ENCODE measurements around the gene FASN.
"Not testable (repeated sequence)": the region's sequence is repeated elsewhere in the genome, so short reads cannot be mapped to it uniquely, and the experiment has no call there.

FASN gene

DNA sequence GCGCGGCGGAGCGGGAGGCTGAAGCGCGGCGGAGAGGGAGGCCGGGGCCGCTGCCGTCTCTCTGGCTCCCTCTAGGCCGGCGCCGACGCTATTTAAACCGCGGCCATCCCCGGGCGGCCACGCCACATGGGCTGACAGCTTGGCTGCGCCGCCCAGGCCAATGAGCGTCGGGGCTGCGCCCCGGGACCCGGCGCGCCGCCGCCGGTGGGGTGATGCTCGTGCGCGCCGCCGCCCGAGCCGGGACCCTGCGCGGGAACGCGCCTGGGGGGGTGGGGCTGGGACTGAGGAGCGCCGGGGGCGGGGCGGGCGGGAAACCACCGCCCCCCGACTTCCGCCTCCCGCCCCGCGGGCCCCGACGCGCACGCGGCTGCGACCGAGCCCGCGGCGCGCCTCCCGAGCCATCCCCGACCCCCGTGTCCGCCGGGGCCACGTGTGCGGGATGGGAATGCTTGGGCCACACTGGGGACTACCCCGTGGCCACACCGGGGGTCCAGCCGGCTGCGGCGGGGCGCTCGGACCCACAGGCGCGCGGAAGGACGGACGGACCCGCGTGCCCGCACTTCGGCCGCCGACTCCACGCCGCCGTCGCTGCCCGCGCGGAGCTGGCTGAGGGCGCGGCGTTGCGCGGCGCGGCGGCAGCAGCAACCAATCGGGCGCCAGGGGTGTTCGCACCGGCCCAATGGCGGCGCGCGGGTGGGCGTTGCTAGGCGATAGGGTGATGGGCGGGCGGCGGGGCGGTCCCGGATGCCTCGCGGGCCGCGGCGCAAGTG, at the start of gene FASN:
TSS of gene FASN (minus strand) at position 68 of the 770 bp plus-strand sequence. CDS start 1,791 bp downstream, outside the sequence.
- peak; percentile 96 for DNase-seq (ENCODE audit: low read depth, low spot score)

DNA sequence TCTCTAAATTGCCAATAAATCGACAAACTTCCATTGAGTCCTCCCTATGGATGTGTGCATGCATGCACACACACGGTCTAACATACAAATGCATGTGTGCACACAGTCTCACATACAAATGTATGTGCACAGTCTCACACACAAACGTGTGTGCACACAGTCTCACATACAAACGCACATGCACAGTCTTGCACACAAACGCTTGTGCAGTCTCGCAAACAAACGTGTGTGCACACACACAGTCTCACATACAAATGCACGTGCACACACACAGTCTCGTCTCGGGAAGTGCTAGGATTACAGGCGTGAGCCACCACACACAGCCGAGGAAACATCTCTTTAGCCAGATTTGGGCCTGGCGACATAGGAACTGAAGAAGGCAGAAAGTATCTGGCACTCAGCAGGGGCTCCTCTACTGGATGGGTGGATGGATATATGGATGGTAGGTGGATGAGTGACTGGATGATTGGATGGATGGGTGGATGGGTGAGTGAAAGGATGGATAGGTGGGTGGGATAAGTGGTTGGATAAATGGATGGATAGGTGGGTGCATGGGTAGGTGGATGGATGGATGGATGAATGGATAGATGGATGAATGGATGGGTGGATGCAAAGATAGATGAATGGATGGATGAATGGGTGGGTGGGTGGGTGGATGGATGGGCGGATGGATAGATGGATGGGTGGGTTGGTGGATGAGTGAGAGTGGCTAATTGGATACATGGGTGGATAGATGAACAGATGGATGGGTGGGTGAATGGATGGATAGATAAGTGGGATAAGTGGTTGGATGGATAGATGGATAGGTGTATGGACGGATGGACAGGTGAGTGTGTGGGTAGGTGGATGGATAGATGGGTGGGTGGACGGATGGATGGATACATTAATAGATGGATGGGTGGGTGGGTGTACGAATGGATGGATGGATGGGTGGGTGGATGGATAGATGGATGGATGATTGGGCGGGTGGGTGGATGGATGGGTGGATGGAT, 48.9 kb upstream of the FASN start:
- DNase-seq (ENCODE audit: low read depth, low spot score), result no peak

DNA sequence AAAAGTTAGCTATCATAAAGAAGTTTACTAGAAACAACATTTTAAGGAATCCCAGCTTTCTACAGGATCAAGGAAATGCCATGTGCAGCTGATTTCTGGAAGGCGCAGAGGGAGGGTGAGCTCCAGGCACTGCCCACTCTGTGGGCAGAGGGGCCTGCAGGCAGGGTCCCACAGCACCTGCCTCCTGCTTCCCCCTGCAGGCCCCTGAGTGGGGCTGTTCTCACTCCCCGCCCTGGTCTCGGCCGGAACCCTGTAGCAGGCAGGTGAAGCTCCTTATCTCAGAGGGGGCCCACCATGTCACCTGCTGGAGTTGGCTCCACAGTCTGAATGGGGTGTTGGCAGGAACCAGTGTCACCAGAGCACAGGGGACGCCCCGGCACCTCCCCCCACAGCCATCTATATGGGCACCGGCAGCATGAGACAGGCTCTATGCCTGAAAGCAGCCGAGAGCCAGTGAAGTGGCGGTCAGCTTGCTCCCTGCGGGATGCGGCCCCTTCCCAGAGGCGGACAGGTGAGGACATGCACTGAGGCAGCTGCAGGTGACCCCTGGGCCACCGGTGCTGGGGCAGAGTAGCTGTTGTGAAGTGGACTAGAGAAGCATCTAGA, 47.6 kb upstream of the FASN start:
- DNase-seq (ENCODE audit: low read depth, low spot score), result no peak

DNA sequence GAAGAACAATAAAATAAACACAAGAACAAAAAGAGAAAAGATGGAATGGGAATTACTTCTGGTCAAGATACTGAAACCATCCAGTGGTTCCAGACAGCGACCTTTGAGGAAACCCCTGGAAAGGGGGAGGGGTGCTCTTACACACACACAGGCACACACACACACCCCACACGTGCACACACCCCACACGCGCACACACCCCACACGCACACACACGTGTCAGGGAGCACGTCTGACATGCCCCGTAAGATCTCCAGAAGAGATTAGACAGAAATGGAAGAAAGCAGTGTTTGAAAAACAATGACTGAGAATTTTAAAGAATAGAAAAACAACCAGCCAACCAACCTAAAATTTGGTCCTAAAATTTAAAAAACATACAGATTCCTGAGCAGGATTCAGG, 45.3 kb upstream of the FASN start:
- no peak for DNase-seq (ENCODE audit: low read depth, low spot score)

DNA sequence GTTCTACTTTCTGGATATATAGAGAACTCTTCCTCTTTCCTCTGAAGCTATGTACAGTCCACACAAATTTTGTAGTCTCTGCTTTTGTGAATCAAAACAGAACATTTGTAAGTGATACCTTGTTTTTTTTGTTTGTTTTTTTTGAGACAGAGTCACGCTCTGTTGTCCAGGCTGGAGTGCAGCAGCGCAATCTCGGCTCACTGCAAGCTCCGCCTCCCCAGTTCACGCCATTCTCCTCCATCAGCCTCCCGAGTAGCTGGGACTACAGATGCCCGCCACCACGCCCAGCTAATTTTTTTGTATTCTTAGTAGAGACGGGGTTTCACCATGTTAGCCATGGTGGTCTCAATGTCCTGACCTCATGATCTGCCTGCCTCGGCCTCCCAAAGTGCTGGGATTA, 41.9 kb upstream of the FASN start:
- not testable (repeated sequence) for DNase-seq (ENCODE audit: low read depth, low spot score)

DNA sequence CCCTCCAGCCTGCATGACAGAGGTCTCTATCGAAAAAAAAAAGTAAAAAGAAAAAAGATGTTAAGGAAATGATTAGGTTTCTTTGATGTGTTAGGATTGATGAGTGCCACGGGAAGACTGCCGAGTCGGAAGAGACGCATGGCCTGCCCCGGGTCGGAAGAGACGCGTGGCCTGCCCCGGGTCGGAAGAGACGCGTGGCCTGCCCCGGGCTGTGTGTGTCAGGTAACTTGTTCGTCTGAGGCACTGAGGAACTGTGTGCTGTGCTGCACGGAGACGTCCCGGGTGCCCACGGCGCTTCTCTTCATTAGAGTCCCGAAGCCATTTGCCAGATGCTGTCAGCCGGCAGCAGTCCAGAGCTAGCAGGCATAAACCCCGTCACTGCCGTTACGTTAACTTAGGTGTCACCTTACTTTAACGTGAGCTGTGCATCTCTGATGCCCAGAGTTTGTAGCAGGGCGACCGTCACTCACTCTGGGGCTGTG, 40.5 kb upstream of the FASN start:
- no peak for DNase-seq (ENCODE audit: low read depth, low spot score)

DNA sequence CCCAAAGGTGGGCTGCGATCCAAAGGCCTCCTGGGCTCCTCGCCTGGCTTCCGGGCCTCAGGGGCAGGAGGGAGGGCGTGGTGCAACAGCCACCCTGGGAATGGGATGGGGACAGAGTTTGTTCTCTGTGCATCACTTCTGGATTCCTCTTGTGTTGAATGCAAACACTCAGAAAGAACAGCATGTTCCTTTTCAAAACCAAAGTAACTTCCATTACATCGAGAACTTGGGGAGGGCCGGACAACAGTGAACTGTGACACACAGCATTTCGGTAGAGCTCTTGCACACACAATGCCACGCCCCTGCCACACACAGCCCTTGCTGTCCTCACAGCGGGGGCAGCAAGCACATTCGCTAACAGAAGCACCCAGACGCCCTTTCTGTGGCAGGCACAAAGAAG, 36.1 kb upstream of the FASN start:
- no peak for DNase-seq (ENCODE audit: low read depth, low spot score)

DNA sequence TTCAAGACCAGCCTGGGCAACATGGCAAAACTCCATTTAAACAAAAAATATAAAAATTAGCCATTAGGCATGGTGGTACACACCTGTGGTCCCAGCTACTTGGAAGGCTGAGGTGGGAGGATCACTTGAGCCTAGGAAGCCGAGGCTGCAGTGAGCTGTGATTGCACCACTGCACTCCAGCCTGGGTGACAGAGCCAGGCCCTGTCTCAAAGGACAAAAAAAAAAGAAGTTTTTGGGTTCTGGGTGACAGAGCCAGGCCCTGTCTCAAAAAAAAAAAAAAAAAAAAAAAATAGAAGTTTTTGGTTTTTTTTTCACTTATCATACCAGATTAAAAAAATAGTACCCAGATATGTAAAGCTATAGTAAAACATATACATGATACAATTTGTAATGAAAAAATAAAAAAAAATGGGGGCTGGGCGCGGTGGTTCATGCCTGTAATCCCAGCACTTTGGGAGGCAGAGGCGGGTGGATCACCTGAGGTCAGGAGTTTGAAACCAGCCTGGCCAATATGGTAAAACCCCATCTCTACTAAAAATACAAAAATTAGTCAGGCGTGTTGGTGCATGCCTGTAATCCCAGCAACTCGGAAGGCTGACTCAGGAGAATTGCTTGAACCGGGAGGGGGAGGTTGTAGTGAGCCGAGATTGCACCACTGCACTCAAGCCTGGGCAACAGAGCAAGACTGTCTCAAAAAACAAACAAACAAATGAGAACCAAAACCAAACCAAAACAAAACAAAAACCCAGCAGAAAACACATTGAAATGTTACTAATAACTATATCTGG, 35.3 kb upstream of the FASN start:
- not testable (repeated sequence) for DNase-seq (ENCODE audit: low read depth, low spot score)

DNA sequence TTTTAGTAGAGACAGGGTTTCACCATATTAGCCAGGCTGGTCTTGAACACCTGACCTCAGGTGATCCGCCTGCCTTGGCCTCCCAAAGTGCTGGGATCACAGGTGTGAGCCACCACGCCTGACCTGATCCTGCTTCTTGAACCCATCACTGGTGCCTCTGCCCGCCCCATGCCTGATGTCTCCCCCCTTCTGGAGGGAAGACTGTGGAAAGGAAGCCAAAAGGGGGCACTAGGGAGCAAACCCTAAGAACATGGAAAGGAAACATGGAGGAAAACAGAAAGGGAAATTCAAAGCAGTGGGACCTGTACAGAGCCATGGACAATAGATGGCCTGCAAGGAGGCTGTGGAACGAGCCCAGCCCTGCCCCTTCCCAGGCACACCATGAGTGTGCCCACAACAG, 31.1 kb upstream of the FASN start:
- no peak for DNase-seq (ENCODE audit: low read depth, low spot score)

DNA sequence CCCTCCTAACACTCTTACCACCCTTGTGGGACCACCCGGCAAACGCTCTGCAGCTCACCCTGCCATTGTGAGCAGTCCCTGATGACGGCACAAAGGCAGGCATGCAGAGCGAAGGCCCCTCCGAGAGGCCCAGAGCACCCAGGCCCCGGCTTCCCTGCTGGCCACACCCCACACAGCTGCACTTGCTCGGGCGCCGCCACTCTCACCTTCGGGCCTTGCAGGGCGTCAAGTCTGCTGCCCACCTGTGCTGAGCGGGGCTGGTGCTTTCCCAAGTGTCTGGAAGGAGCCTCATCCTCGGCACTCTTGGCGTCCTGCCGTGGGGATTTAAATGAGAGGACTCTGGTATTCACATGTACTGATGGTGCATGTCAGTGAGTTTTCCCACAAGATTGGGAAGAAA, 30.3 kb upstream of the FASN start:
- no peak for DNase-seq (ENCODE audit: low read depth, low spot score)

DNA sequence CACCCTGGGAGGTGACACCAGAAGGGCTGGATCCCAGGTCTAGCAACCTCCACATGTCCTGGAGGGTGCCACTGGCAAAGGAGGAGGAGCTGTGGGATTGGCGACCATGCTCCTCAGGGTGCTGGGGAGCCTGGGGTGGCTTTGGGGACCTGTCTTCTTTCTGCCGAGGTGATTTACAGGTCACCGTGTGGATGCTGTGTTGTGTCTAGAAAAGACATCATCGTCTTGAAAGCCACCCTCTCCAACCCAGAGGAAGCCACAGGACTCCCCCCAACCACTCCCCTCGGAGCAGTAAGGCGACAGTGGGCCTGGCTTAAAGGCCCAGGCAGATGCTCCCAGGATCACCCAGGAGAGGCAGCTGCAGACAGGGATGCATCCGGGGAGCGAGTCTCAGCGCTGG, 29.7 kb upstream of the FASN start:
- DNase-seq (ENCODE audit: low read depth, low spot score), result no peak

DNA sequence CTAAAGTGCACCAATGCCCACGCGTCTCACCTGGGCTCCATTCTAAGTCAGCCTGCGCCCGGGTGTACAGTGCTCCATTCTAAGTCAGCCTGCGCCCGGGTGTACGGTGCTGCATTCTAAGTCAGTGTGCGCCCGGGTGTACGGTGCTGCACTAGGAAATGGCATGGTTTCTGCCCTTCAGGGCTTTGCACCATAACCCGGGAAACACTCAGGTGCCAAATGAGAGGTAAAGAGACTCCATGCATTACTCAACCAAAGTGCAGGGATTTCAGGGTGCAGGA, 29.2 kb upstream of the FASN start:
- DNase-seq (ENCODE audit: low read depth, low spot score), result no peak

DNA sequence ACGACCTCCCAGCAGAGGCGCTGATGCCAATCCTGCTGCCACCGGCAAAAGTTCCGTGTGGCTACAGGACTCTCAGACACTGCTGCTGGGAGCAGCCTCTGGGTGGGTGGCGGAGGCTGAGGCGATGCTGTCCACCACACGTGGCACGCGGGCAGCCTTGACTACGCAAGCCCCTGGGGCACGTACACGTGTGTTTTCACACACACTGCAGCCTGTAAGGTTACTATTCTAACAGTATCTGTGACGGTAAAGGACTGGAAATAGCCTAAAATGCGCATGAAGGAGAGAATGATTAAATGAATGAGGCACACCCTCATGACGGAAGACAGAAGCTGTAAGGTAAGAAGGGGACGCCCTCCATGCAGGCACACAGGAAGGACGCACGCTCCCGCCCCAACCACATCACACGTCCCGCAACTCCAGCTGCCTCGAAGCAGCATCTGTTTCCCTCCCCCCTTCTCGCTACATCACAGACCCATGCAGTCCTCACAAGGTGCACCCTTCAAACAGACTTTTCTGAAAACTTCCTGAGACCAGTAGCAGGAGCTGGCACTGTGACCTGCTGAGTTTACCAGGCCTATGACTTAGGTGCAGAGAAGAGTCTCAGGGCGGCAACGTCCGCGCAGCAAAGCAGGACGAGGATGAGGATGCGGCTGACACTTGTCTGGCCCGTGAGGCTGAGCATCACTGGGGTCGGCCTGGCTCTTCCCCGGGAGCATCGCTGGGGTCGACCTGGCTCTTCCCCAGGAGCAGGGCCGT, 28.7 kb upstream of the FASN start:
- no peak for DNase-seq (ENCODE audit: low read depth, low spot score)

DNA sequence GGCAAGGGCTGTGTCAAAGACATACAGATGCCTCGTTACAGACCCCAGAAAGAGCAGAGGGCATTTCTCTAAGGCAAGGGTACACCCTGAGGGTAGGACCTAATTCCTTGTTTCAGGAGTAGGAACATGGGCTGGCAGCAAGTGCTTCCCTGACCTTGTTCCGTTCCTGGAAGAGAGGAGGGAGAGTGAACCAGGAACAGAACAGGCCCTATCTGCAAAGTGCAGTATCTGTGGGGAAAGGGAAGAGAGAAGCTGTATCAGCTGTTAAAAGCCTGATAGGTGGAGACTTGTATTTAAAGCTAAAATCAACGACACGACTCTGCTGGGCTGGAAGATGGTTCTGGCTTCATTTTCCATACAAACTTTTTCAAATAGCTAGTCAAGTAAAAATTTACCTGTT, 26.1 kb upstream of the FASN start:
- DNase-seq (ENCODE audit: low read depth, low spot score), result no peak

DNA sequence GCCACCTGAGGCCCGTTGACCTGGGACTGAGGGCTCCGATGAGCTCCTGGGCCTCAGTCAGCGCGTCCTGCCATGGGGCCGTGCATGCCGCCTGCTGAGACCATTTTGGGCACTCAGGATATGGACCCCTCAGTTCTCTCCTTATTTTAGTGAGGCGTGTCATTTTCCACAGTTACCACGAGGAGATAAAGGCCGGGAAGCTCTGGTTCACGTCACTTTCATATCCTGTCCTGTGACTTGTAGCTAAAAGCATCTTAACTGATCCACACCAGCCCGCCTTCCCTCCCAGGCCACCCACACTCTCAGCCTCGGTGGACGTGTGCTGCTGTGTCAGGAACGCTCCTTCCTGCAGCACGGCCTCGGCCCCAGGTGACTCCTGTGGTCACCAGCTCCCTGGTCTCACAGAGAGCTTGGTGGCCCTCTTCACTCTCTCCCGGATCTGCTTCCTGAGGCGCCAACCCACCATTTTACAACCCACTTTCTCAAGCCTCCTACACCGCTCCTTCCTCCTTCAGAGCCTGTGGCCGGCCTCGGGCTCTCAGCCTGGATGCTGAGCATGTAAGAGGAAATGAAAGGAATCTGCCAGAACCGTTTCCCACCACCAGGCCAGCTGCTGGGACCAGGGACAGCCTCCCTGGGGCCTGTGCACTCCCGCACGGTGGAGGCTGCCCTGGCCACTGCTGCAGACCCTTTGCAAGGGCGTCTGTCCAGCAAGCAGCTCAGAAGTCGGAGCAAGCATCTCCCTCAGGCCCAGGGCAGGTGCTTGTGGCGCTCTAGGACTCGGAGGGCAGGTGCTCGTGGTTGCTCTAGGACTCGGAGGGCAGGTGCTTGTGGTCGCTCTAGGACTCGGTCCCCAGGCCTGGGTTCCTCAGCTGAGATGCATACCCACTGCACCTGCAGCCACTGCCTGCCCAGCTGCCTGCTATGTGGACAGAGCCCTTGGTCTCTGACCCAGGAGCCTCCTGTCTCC, 23.9 kb upstream of the FASN start:
- DNase-seq (ENCODE audit: low read depth, low spot score), result peak; percentile 63

DNA sequence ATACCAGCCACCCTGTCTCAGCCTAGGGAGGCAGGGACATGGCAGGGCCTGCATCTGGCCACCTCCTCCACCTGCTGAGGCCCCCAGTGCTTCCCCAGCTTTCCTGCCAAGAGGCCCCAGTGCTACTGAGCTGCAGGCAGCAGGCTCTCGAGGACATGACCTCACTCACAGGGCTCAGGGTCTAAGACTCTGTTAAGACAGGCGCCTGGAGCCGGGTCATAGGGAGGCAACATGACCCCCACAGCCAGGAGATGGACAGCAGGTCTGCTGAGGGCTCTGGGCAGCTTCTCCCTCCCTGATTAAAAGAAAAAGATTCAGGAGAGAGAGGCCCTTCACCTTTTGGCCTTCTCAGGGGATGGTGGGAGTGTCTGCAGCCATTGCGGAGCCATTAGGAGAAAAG, 23.2 kb upstream of the FASN start:
- DNase-seq (ENCODE audit: low read depth, low spot score), result peak; percentile 47

DNA sequence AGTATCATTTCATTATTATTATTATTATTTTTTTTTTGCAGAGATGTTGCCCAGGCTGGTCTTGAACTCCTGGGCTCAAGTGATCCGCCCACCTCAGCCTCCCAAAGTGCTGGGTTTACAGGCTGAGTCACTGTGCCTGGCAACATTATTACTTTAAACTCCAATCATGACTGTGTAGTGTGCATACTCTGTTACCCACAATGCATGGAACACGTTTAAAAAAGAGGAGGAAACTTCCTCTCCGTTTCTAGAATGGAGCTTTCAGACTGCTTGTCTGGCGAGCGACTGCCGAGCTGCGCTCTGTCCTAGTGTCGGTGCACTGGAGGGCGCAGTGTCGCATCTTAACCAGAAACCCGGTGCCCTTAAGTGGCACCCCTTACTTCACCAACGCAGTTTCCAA, 22.1 kb upstream of the FASN start:
- DNase-seq (ENCODE audit: low read depth, low spot score), result no peak

DNA sequence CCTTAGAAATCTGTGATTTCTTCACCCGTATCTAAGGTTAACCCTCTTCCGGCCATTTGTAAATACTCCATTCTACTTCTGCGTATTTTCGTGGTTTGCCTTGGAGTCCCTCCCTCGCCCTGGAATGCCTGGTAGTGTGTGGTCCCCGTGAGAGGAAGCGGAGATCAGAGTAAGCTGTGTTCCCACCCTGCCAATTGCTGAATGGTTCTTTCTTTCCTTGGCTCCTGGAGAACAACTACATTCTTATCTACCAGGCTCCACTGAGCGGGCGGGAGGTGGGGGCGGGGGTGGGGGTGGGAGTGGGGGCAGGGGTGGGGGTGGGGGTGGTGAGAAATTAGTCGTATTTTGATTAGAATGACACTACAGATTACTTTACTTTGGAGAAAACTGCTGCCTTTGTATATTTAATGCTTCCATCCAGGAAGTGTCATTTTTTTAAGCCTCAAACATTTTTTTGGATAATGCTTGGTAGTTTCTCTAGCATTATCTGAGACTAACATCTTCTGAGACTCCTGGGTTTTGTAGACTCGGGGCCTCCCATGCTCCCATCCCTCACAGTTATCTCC, 20.9 kb upstream of the FASN start:
- peak; percentile 57 for DNase-seq (ENCODE audit: low read depth, low spot score)

DNA sequence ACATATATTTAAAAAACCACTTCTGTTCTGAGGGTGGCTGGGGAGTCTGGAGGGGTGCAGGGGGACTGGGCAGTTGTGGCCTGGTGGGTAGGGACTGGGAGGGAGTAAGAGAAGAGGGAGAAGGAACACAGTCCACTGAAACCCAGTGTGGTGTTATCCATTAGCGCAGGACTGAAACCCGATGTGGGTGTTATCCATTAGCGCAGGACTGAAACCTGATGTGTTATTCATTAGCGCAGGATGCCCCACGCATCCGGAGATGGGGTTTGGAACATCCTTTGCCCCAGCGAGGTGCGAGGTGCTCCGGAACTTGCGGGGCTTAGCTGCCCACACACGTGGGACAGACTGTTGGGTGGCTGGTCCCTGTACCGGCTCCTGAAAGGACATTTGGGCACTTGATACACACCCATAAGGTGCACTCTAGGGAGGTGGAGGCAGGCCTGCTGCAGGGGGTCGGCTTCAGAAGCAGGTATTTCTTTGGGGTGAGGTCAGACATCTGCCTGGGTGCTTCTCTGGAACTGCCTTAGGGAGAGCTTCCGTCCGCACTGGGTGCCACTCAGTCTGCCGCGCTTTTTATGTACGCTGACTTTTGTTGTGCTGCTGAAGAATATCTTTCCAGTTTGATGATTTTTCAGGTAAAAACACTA, 20.3 kb upstream of the FASN start:
- DNase-seq (ENCODE audit: low read depth, low spot score), result no peak

Measured in ELF-1 (cell line).